ENCODE data around the gene IQSEC1. TPM values are rescaled to one million over a fixed set of nuclear protein-coding genes. Genes with fewer than 3 reads are reported as not detected.
A peak's percentile ranks its signal among the peaks of the same experiment; 100 is the strongest.

Gene IQSEC1
- total RNA-seq, 1 donor from 2014 or later = 37.2 TPM

DNA sequence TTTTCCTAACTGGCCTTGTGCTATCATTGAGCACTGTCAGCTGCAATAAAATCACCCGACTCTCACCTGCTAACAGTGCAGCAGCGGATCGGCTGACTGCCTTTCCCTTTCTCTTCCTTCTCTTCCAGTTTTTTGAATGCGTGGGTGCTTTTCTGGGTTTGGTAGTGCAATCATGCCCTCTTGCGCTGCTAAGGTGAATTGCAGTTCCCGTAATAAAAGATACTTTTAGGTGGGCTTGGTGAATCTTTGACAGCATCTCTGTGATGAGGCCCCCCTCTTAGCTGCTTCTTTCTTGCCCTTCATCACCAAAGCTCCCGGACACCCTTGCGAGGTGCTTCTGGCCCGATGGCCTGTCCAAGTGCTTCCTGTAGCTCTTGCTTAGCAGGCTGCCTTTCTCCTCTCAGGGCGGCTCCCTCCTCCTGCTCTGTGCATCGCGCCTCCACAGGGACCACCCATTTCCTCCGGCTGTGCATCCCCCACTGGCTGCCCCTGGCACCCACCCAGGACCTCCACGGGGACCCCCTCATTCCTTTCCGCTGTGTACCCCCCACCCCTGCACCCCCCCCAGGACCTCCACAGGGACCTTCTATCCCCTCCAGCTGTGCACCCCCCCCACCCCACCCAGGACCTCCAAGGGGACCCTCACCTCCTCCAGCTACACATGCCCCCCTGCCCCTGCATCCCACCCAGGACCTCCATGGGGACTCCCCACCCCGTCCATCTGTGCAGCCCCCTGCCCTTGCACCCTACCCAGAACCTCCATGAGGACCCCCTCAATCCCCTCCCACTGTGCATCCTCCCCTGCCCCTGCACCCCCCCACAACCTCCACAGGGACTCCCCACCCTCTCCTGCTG lies 181.0 kb downstream of the IQSEC1 start:
- TF ChIP-seq, protein P1, sequence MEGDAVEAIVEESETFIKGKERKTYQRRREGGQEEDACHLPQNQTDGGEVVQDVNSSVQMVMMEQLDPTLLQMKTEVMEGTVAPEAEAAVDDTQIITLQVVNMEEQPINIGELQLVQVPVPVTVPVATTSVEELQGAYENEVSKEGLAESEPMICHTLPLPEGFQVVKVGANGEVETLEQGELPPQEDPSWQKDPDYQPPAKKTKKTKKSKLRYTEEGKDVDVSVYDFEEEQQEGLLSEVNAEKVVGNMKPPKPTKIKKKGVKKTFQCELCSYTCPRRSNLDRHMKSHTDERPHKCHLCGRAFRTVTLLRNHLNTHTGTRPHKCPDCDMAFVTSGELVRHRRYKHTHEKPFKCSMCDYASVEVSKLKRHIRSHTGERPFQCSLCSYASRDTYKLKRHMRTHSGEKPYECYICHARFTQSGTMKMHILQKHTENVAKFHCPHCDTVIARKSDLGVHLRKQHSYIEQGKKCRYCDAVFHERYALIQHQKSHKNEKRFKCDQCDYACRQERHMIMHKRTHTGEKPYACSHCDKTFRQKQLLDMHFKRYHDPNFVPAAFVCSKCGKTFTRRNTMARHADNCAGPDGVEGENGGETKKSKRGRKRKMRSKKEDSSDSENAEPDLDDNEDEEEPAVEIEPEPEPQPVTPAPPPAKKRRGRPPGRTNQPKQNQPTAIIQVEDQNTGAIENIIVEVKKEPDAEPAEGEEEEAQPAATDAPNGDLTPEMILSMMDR (IDR thresholded peaks at IDR 0.05) = peak; percentile 92
- Mint-ChIP-seq H3K4me3 (ENCODE audit: unreplicated experiment) (peak overlapping the region; percentile 37), H3K27me3 (ENCODE audit: low read depth) (peaks cover 30% of the 10 kb centered on the region), H3K4me1 (ENCODE audit: low read depth) (peaks cover 8% of the 10 kb centered on the region), H3K27ac (ENCODE audit: unreplicated experiment) (no peak overlapping the region), H3K36me3 (ENCODE audit: low read depth) (no peaks in the 10 kb centered on the region), H3K9me3 (ENCODE audit: low read depth) (no peaks in the 10 kb centered on the region)
- peak; percentile 34 for DNase-seq (ENCODE audit: low spot score)

DNA sequence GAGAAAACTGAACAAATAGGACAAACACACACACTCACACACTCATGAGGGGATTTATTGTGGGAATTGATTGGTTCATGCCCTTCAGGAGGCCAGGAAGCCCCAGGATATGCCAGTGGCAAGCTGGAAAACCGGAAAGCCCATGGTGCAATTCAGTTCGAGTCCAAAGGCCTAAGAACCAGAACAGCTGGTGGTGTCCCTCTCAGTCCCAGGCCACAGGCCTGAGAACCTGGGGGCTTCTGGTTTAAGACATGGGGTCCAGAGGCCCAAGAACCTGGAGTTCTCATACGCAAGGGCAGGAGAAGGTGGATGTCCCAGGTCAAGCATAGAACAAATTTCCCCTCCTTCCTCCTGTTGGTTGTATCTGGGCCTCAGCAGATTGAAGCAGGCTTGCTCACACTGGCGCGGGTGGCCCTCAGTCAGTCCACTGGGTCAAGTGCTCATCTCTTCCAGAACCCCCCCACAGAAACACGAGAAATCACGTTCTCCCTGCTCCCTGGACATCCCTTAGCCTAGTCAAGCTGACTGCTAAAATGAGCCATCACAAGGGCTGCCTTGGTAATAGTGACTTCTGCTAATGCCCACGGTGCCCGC lies 181.7 kb downstream of the IQSEC1 start:
- Mint-ChIP-seq H3K9me3 (ENCODE audit: low read depth) (no peaks in the 10 kb centered on the region), H3K36me3 (ENCODE audit: low read depth) (no peaks in the 10 kb centered on the region), H3K27me3 (ENCODE audit: low read depth) (peaks cover 36% of the 10 kb centered on the region), H3K4me1 (ENCODE audit: low read depth) (peaks cover 8% of the 10 kb centered on the region), H3K27ac (ENCODE audit: unreplicated experiment) (no peak overlapping the region), H3K4me3 (ENCODE audit: unreplicated experiment) (peak overlapping the region; percentile 37)
- TF ChIP-seq, protein P1 (IDR thresholded peaks at IDR 0.05) = no peak
- peak; percentile 40 for DNase-seq (ENCODE audit: low spot score)

DNA sequence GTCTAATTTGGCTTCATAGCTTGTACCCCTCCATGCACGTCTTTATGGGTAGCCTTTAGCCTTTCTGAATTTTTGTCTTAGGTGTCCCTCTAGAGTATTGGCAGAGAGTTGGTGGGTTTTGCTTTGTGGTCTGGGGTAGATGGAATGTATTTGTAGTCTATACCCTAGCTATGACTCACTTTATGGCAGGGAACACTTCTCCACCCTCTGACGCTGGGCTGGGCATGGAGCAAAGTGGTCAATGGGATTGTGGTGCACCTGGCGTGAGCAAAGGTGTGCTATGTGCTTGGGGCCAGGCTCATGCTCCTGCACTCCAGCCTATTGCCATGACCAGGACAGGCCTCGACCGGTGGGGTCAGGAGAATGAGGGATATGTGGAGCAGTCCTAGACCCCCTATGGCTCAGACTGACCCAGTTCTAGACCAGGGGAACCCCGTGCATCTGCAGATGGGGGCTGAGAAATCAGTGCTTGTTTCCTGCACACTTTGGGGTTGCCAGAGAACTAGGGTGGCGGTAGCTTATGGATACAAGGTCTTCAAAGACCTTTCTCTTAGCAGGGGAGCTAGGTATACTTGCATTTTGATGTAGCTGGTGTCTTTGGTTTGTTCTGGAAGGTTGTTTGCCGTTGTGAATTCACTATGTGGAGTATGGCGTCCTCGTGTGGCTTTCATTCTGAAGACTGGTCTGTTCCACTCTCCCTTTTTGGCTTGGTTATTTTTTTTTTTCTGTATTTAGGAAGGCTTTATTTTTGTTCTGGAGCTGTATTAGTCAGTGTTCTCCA lies 182.4 kb downstream of the IQSEC1 start:
- no peaks in the 10 kb centered on the region for H3K9me3 Mint-ChIP-seq (ENCODE audit: low read depth)
- no peak for DNase-seq (ENCODE audit: low spot score)
- no peak overlapping the region for H3K4me3 Mint-ChIP-seq (ENCODE audit: unreplicated experiment)
- H3K27ac Mint-ChIP-seq (ENCODE audit: unreplicated experiment) = no peak overlapping the region
- TF ChIP-seq, protein P1 (IDR thresholded peaks at IDR 0.05) = no peak
- peaks cover 8% of the 10 kb centered on the region for H3K4me1 Mint-ChIP-seq (ENCODE audit: low read depth)
- H3K27me3 Mint-ChIP-seq (ENCODE audit: low read depth) = peaks cover 38% of the 10 kb centered on the region
- no peaks in the 10 kb centered on the region for H3K36me3 Mint-ChIP-seq (ENCODE audit: low read depth)

DNA sequence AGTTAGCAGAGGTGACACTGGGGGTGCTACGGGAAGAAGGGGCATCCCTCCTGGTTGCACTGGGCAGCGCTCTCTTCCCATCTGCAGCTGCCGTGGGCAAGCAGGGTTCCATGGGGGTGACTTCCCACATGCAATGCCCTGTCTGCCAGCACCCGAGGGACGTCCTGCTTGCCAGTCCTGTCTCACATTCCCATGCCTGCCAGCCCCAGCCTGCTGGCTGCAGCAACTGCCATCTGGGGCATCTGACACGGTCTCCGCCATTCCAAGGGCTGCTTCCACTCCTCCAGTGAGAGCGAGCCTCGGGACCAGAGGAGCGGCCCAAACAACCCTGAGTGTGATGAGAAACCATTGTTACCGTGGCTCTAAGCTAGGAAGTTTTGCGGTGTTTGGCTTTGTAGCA lies 186.5 kb downstream of the IQSEC1 start:
- TF ChIP-seq, protein P1 (IDR thresholded peaks at IDR 0.05) = no peak
- Mint-ChIP-seq H3K36me3 (ENCODE audit: low read depth) (no peaks in the 10 kb centered on the region), H3K4me3 (ENCODE audit: unreplicated experiment) (no peak overlapping the region), H3K9me3 (ENCODE audit: low read depth) (no peaks in the 10 kb centered on the region), H3K27ac (ENCODE audit: unreplicated experiment) (no peak overlapping the region), H3K27me3 (ENCODE audit: low read depth) (peaks cover 36% of the 10 kb centered on the region), H3K4me1 (ENCODE audit: low read depth) (peaks cover under 1% of the 10 kb centered on the region)
- DNase-seq (ENCODE audit: low spot score) = no peak

DNA sequence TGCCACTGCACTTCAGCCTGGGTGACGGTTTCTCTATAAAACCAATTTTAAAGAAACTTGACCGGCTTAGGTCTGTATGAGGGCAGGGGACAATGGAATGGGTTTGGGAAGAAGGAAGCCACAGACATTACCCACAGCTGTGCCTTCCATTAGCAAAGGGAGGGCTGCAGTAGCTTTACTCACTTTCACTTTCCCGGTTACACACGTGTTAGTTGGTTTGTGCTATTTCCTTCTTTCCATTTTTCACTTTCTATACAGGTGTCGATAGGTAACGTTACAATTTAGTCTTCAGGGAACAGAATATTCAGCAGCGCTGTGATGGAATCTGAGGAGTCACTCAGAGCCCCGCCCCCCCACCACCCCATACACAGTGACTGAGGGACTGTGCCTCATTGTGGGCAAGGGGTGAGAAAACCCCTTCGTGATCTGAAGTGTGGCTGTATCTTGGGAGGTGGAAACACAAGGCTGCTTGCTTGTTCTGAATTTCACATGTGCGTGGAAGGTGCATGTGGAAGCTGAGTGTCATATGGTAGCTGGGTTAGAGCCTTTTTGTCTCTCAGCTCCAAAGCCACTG lies 187.0 kb downstream of the IQSEC1 start:
- Mint-ChIP-seq H3K9me3 (ENCODE audit: low read depth) (no peaks in the 10 kb centered on the region), H3K4me1 (ENCODE audit: low read depth) (no peaks in the 10 kb centered on the region), H3K27ac (ENCODE audit: unreplicated experiment) (no peak overlapping the region), H3K36me3 (ENCODE audit: low read depth) (no peaks in the 10 kb centered on the region), H3K27me3 (ENCODE audit: low read depth) (peaks cover 35% of the 10 kb centered on the region), H3K4me3 (ENCODE audit: unreplicated experiment) (no peak overlapping the region)
- DNase-seq (ENCODE audit: low spot score) = no peak
- TF ChIP-seq, protein P1 (IDR thresholded peaks at IDR 0.05) = no peak
